IPS-NIHi7 (cell line): ENCODE data around the gene RWDD2A.
A peak's percentile ranks its signal among the peaks of the same experiment; 100 is the strongest.

Experiments
- DNase-seq: peaks from one replicate; pipeline ENCODE4 v3.0.0; 2012; ENCODE audit warnings: mixed read lengths; ENCODE audit errors: extremely low spot score

The RWDD2A gene

GRCh38 chr6:83198486-83199172 lies 5.5 kb downstream of the RWDD2A start:
- DNase-seq: no peak

- no peak for DNase-seq
Observed at GRCh38 chr6:83199173-83199862, 6.2 kb downstream of the RWDD2A start.

DNA sequence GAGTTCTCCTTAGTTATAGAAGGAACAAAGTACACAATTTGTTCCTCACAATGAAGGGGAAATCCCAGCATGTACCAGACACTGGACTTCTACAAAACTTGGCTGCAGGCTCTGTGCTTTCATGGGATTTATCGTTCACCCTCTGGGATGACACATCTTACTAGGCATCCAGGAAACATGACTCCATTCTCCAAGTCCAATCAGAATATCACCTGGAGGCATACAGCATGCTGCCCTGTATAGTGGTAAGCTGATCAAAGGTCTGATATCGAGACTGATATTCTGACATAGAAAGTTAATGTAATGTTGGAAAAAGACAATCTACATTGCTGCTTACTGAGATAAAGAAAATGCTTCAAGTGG lies 6.7 kb downstream of the RWDD2A start:
- DNase-seq: no peak

- no peak for DNase-seq
Observed at GRCh38 chr6:83202031-83202430, 8.9 kb downstream of the RWDD2A start.

DNA sequence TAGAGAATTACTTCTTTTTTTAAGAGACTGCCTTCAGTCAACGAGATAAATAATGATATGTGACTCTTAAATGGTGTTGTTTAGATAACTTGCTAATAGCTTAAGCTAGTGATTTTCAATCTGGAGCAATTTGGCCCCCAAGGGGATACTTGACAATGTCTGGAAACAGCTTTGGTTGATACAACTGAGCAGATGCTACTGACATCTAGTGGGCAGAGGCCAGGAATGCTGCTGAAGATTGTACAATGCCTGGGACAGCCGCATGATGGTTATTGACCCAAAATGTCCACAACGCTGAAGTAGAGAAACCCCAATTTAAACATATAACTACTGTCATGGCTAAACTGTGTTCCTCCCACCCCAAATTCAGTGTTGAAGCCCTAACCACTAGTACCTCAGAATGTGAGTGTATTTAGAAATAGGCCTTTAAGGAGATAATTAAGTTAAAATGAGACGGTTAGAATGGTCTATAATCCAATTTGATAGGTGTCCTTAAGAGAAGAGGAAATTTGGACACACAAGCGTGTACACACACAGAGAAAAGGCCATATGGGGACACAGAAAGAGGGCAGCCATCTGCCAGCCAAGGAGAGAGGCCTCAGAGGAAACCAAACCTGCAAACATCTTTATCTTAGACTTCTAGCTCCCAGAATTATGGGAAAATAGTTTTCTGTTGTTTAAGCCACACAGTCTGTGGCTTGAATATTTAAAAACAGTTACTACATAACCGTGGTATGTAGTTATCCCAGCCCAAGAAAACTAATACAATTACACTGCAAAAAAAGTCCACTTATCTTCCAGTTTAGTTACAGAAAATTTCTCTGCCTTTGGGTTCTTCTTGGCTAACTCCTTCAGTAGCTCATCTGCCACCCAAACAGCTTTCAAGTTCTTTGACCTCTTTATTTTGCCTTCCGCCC lies 22.2 kb downstream of the RWDD2A start:
- peak; percentile 40 for DNase-seq

- no peak for DNase-seq
Observed at GRCh38 chr6:83216806-83217205, 23.6 kb downstream of the RWDD2A start.

DNA sequence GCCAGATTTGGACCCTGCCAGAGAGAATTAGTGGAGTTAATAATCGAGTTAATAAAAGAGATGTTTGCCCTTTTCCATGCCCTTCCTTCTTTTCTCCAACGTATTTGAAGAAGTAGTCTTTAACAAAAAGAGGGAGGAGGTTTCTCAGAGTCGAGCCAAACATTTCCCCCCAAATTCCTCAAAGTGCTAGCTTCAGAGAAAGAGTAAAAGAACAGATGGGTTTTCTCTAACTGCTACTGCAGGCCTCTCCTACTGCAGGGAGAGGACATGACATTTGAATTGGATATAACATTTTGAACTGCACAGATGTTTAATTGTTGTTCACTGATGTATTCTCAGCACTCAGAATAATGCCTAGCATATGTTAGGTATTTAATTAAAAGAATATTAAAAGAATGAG lies 25.5 kb downstream of the RWDD2A start:
- no peak for DNase-seq

GRCh38 chr6:83220121-83220520 lies 27.0 kb downstream of the RWDD2A start:
- no peak for DNase-seq

DNA sequence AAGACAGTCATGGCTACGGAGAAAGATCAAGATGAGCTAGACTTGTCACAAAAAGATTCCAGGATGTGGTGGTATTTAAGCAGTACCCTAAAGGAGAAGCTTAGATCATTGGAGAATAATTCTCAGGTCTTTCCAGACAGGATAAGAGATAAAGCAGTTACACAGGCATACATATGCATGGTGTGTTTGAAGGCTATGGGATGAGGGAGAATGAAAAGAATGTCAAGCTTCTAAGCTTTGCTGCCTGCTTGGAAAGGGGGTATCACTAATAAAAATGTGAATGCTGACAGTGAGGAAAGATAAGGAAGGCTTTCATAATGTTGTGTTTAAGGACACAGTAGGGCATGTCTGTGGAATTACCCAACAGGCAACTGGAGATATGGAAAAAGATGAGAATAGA lies 28.1 kb downstream of the RWDD2A start:
- DNase-seq: no peak

- DNase-seq: peak; percentile 27
Observed at GRCh38 chr6:83221889-83222479, 28.8 kb downstream of the RWDD2A start.

DNA sequence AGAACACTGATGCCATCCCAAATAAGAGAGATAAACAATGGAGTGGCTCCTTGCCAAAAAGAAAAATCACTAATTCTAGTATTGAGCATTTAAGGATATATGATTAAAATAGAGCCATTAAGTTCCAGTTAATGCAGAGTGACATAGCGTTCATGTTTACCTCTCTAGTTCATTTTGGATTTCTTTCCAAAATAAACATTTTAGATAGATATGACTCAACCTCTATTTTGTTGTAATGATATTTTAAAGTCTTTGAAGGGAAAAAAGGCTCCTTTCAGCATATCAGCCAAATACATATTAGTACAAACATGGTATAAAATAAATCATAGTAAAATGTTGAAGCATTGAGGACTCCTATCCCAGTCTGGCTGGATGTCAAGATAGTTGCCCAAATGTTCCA lies 33.4 kb downstream of the RWDD2A start:
- DNase-seq: no peak

- no peak for DNase-seq
Observed at GRCh38 chr6:83231146-83231545, 38.0 kb downstream of the RWDD2A start.

- DNase-seq: no peak
Observed at GRCh38 chr6:83247471-83247870, 54.3 kb downstream of the RWDD2A start.
